Esophagus squamous epithelium (tissue), 4 donors: ENCODE data around the gene INO80D.

Source experiments
- CTCF ChIP-seq, 6 experiments: fragments of 450-650 bp in 4 of 6; fragments of 200-600 bp in 2 of 6; sonication (generic) in 2 of 6; IDR thresholded peaks; one replicate each; pipeline ENCODE4 v1.5.1; 2016 to 2019; ENCODE audit warnings: antibody characterized with exemption in 6 of 6, mild to moderate bottlenecking in 4 of 6, moderate library complexity in 4 of 6
- POLR2A ChIP-seq, 4 donors: fragments of 450-650 bp; IDR thresholded peaks; one replicate each; pipeline ENCODE4 v1.6.1; 2017; ENCODE audit warnings: antibody characterized with exemption in 4 of 4, mild to moderate bottlenecking in 4 of 4, moderate library complexity in 3 of 4

- no peak for TF ChIP-seq POLR2A (IDR thresholded peaks at IDR 0.05)
- TF ChIP-seq CTCF (IDR thresholded peaks at IDR 0.05), result no peak
These were observed 39.9 kb upstream of the INO80D start for GRCh38 chr2:206125901-206126300.
